GM12874 (cell line): ENCODE results near the gene NID1.
A peak's percentile ranks its signal among the peaks of the same experiment; 100 is the strongest.

Source experiments
- TF ChIP-seq, protein P1 (sequence below): IDR thresholded peaks from 2 replicates; pipeline ENCODE4 v1.5.1; 2011; ENCODE audit warnings: low read depth, mild to moderate bottlenecking, control low read depth, low read length, moderate library complexity; ENCODE audit not compliant: insufficient read depth

NID1 gene

DNA sequence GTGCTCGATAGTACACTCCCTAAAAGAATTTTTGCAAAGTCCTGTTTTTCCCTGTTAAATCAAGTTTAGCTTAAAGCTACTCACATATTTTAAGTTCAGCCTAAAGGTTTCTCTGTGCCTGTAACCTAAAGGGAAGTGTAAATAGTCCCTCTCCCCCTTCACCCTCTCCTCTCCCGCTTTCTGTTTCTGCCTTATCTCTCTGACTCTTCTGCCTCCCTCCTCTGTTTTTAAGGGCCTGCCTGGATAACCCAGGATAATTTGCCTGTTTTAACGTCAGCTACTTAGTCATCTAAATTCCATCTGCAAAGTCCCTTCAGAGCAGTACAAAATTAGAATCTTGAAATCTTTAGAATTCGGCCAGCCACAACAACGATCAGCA, 92.6 kb downstream of the NID1 start:
- TF ChIP-seq, protein P1, sequence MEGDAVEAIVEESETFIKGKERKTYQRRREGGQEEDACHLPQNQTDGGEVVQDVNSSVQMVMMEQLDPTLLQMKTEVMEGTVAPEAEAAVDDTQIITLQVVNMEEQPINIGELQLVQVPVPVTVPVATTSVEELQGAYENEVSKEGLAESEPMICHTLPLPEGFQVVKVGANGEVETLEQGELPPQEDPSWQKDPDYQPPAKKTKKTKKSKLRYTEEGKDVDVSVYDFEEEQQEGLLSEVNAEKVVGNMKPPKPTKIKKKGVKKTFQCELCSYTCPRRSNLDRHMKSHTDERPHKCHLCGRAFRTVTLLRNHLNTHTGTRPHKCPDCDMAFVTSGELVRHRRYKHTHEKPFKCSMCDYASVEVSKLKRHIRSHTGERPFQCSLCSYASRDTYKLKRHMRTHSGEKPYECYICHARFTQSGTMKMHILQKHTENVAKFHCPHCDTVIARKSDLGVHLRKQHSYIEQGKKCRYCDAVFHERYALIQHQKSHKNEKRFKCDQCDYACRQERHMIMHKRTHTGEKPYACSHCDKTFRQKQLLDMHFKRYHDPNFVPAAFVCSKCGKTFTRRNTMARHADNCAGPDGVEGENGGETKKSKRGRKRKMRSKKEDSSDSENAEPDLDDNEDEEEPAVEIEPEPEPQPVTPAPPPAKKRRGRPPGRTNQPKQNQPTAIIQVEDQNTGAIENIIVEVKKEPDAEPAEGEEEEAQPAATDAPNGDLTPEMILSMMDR: no peak

DNA sequence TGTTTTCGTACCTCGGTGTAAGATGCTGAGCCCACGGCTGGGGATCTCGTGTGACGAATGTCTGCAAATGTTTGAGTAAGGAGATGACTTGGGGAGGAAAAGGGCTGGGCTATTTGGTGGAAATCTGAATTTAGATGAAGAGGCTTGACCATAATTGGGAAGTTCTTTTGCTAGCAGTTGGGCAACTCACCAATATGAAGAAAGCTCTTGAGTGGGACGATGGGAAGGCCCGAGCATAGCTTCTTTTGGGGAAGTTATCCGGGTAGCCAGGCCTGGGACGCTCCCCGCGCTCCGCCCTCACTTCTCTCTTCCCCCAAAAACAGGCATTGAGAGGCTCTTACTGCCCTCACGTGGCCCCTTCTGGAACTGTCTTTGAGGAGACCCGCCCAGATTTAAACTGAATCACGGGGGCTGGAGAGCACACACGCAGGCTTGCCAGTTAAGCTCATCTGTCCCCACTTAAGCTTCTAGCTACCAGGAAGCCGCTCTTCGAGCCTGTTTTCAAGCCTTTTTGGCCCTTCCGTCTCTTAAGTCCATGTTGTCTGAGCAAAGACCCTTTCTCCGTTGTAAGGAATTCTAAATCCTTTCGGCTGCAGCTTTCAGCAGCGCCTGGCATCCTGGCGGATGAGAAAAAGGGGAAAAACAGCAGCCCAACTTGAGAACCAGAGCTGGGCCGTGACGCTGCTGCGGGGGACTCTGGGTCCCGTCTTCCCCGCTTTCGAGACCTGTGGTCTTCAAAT, 93.1 kb downstream of the NID1 start:
- TF ChIP-seq, protein P1: peak; percentile 81

DNA sequence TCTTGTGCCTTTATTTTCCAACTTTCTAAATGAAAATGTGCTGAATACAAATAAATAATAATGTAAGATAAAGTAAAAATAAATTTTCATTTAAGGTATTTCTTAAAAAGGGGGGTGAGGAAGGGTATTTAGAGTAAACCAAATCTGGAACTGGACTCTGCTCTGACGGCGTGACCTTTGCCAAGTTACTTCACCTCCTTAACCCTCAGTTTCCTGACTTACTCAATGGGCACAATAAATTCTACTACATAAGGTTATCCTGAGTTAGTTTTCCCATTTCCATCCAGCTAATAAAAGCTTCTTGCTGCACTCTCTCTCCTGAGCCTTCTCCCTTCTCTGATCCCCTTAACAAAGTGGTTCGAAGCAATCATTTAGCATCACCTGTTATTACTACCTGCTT, 93.9 kb downstream of the NID1 start:
- TF ChIP-seq, protein P1: no peak

DNA sequence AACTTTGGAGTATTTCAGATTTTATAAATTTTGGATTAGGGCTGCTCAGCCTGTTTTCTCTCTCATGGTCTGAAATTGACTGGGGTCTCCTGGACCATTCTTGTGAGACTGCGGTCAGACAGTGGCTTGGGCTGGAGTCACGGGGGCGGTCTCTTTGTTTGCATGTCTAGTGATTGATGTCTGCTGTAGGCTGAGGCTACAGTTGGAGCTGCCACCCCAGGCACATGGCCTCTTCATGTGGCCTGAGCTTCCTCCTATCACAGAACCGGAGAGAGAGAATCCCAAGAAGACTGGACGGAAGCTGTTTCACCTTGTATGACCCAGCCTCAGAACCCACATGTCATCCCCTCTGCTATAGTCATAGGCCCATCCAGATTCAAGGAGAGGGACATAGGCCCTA, 96.1 kb downstream of the NID1 start:
- TF ChIP-seq, protein P1: no peak

DNA sequence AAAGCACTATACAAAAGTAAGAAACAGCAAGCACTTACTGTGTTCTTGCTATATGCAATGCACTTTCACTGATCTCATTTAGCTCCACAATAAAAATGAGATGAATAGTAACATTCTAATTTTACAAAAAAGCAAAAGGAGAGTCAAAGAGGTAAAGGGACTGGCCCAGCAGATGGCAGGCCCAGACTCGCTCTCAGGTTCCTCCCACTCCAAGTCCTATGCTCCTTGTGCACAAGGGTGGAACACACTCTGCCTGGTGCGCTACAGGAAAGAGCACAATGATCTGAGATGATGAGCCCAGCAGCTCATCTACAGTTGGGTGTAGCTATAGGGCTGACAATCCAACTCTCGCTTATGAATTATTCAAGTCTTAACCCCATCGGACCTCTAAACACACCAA, 104.1 kb downstream of the NID1 start:
- TF ChIP-seq, protein P1: no peak

DNA sequence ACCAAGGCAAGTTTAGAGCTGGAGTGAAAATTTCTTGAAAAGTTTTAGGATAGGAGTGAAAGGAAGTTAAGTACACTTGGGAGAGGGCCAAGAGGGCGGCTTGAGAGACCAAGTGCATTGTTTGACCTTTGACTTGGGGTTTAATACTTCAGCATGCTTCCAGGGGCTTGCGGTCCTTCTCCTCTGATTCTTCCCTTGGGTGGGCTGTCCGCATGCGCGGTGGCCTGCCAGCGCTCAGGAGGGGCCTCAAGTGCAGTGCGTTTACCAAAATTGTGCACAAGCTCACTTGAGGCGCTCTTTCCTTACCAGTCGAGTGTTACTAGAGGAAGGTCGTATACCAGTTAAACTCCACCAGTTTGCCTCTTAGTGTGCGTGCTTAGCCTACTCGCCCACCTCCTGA, 106.9 kb downstream of the NID1 start:
- TF ChIP-seq, protein P1: no peak

DNA sequence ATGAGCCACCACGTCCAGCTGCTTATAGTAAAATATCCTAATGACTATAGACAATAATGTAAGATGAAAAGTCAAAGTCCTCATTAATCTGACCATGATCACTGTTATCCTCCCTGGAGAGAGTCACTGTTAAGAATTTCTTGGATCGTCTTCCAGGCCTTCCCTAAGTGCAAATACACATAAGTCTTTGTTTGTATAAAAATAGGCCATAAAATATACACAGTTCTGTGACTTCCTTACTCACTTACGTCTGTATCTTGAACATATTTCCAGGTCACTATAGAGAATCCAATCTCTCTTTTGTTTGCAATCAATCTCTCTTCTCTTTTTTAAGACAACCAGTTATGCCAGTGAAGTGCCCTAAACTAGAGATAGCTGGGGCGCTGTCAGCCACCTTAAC, 109.1 kb downstream of the NID1 start:
- TF ChIP-seq, protein P1: no peak
